K562 (cell line): ENCODE data around the gene F2.

ENCODE experiments used
- CBFA2T2 ChIP-seq: fragments of 450-650 bp; conservative IDR thresholded peaks from 2 replicates; pipeline ENCODE4 v1.6.1; 2017; ENCODE audit warnings: mild to moderate bottlenecking
- GABPA ChIP-seq: fragments of 200-800 bp; sonication (Bioruptor generic); conservative IDR thresholded peaks from 2 replicates; pipeline ENCODE4 v1.6.1; 2016; ENCODE audit warnings: low read depth, missing genetic modification characterization, missing compliant biosample characterization
- MXI1 ChIP-seq: IDR thresholded peaks from 2 replicates; pipeline ENCODE4 v1.6.1; 2011; ENCODE audit warnings: low read depth, mild to moderate bottlenecking, improper control_type of control experiment, low read length
- SP2 ChIP-seq: IDR thresholded peaks from 2 replicates; pipeline ENCODE4 v1.6.1; 2011; ENCODE audit warnings: mild to moderate bottlenecking, low read depth, low read length, moderate library complexity; ENCODE audit not compliant: poor library complexity, severe bottlenecking; ENCODE audit errors: extremely low read depth
- ZNF395 ChIP-seq: fragments of 200-800 bp; sonication (Bioruptor generic); IDR thresholded peaks from 2 replicates; pipeline ENCODE4 v1.6.1; 2017; ENCODE audit warnings: missing genetic modification characterization, missing compliant biosample characterization
- ZNF561 ChIP-seq: fragments of 450-650 bp; formaldehyde crosslinking; conservative IDR thresholded peaks from 2 replicates; pipeline ENCODE4 v1.4.0; 2020; ENCODE audit warnings: mild to moderate bottlenecking, moderate library complexity
- ZNF639 ChIP-seq, 2 experiments: fragments of 200-800 bp in 1 of 2; sonication (Bioruptor generic) in 1 of 2; sonication (generic) in 1 of 2; formaldehyde crosslinking in 1 of 2; IDR thresholded peaks in 1 of 2; conservative IDR thresholded peaks in 1 of 2; 2 replicates each; pipeline versions ENCODE4 v1.5.0 to v1.6.1; 2016 to 2020; ENCODE audit warnings: missing compliant biosample characterization in 1 of 2, missing genetic modification characterization in 1 of 2, missing genetic modification reagents in 1 of 2
- TF ChIP-seq, protein P1 (sequence below), 3 experiments: IDR thresholded peaks in 2 of 3; conservative IDR thresholded peaks in 1 of 3; 2 replicates each; pipeline ENCODE4 v1.5.1; 2011 to 2012; ENCODE audit warnings: low read length in 3 of 3, mild to moderate bottlenecking in 3 of 3, control low read depth in 2 of 3, improper control_type of control experiment in 1 of 3, inconsistent platforms in 1 of 3, low read depth in 1 of 3, mixed read lengths in 1 of 3, moderate library complexity in 1 of 3; ENCODE audit not compliant: insufficient read depth in 2 of 3

DNA sequence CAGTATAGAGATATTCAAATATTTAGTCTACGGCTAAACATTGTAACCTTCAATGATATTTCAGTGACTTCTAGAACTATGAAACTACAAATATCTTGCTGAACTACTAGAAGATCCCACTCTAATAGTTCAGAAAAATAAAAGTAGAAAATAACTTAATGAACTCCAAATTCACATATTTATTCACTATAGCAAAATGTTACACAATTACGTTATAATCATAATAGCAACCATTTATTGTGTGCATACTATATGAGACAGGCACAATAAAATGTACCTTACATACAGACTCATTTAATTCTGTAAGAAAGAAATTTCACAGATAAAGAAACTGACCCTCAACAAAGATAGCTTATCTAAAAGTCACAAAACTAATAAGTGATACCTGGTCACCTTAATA lies 57.9 kb downstream of the F2 start:
- TF ChIP-seq ZNF395 = no peak
- TF ChIP-seq GABPA = no peak
- TF ChIP-seq ZNF639 (CRISPR knock-in tag; conservative IDR thresholded peaks at IDR 0.05 in 1 of 2, IDR thresholded peaks at IDR 0.05 in 1 of 2) = no peak
- no peak for TF ChIP-seq CBFA2T2
- TF ChIP-seq MXI1 = no peak
- TF ChIP-seq ZNF561 (CRISPR knock-in tag) = no peak
- no peak for TF ChIP-seq SP2
- TF ChIP-seq, protein P1, sequence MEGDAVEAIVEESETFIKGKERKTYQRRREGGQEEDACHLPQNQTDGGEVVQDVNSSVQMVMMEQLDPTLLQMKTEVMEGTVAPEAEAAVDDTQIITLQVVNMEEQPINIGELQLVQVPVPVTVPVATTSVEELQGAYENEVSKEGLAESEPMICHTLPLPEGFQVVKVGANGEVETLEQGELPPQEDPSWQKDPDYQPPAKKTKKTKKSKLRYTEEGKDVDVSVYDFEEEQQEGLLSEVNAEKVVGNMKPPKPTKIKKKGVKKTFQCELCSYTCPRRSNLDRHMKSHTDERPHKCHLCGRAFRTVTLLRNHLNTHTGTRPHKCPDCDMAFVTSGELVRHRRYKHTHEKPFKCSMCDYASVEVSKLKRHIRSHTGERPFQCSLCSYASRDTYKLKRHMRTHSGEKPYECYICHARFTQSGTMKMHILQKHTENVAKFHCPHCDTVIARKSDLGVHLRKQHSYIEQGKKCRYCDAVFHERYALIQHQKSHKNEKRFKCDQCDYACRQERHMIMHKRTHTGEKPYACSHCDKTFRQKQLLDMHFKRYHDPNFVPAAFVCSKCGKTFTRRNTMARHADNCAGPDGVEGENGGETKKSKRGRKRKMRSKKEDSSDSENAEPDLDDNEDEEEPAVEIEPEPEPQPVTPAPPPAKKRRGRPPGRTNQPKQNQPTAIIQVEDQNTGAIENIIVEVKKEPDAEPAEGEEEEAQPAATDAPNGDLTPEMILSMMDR (IDR thresholded peaks at IDR 0.05 in 2 of 3, conservative IDR thresholded peaks at IDR 0.05 in 1 of 3; ENCODE audit: insufficient read depth in 2 of 3, low read depth in 1 of 3, low read length in 3 of 3) = no peak
